ENCODE measurements around the gene SLC39A3. TPM values are rescaled to one million over a fixed set of nuclear protein-coding genes. Genes with fewer than 3 reads are reported as not detected.

SLC39A3 gene
- total and polyA plus RNA-seq, 2 of the 8 experiments (the other 6 are each of a cell fraction or from before 2014, with no cell fraction given): 33.0 to 52.9 TPM

DNA sequence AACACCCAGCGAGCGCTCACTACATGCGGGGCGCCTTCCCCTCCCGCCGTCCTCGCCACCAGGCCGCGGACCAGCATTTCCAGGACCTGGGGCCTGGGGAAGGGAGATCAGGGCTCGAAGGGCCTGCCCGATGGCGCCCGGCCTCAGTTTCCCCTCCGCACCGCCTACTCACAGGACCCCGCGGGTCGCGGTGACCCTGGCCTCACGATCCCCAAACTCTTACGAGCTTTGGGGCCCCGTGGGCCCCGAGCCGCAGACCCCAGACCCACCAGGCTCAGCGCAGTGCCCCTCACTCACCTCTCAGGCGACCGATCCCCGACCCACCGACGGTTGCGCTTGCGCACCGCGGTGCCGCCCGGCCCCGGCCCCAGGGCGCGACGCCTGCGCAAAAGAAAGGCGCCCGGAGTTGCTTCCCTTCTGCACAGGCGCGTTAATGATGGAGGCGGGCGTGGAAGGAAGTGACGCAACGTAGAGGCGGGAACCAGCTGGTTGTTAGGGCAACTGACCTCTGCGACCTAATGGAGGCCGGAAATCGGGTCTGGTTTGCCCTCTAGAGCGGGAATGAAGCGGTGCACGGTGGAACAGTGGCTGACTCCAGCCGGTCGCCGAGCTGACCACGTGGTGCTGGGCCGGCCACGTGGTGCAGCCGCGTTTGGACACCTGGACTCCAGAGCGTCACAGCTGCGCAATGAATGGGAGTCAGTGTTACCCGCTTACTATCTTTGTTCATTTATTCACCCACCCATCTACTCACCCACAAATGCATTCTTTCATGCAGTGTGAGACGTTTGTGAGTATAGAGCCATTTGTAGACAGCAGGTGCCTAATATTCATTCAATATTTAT is 43.3 kb upstream of the SLC39A3 start, which contains the start of gene SGTA (continued):
- TF ChIP-seq SP1 (IDR thresholded peaks at IDR 0.05; ENCODE audit: low read depth, low read length) (peak; percentile 55; the same call in 1 of the 2 replicates), CTBP2 (IDR thresholded peaks at IDR 0.05; ENCODE audit: borderline replicate concordance, insufficient read depth, insufficient read length, low read length) (no peak), TEAD4 (IDR thresholded peaks at IDR 0.05; ENCODE audit: low read depth, low read length) (no peak), TAF7 (optimal IDR thresholded peaks at IDR 0.05; ENCODE audit: borderline replicate concordance, low read depth, low read length) (peak; percentile 51), SIN3A (conservative IDR thresholded peaks at IDR 0.05 in 1 of 2, IDR thresholded peaks at IDR 0.05 in 1 of 2; ENCODE audit: low read depth in 1 of 2, low read length in 2 of 2) (peak in 1 of 2 experiments; percentile 90; a peak in 2 of 4 replicates), CEBPB (IDR thresholded peaks at IDR 0.05; ENCODE audit: low read depth, low read length) (peak; percentile 92), TAF1 (IDR thresholded peaks at IDR 0.05; ENCODE audit: low read depth, low read length) (peak; percentile 86), RFX5 (IDR thresholded peaks at IDR 0.05; ENCODE audit: borderline replicate concordance, low read depth, low read length) (no peak), CREB1 (IDR thresholded peaks at IDR 0.05) (peak; percentile 98), POLR2AphosphoS5 (IDR thresholded peaks at IDR 0.05; ENCODE audit: low read depth, low read length) (peak; percentile 59), POU5F1 (IDR thresholded peaks at IDR 0.05; ENCODE audit: low read depth, low read length) (no peak), SRF (IDR thresholded peaks at IDR 0.05; ENCODE audit: low read depth, low read length) (0 out of 2 replicates have a peak, but pooled peaks have one; percentile 38), CHD2 (IDR thresholded peaks at IDR 0.05; ENCODE audit: low read length) (no peak), KDM5A (IDR thresholded peaks at IDR 0.05; ENCODE audit: low read length) (peak; percentile 56), BACH1 (IDR thresholded peaks at IDR 0.05; ENCODE audit: low read length) (no peak), POLR2A (IDR thresholded peaks at IDR 0.05; ENCODE audit: control extremely low read depth in 1 of 2, low read depth in 2 of 2, low read length in 2 of 2) (peak; percentile 76 to 87), SIX5 (IDR thresholded peaks at IDR 0.05; ENCODE audit: low read depth, low read length) (no peak), NRF1 (IDR thresholded peaks at IDR 0.05; ENCODE audit: low read depth, low read length) (peak; percentile 90), JUN (IDR thresholded peaks at IDR 0.05; ENCODE audit: low read depth, low read length) (no peak), EGR1 (IDR thresholded peaks at IDR 0.05; ENCODE audit: borderline replicate concordance, low read depth, low read length) (no peak), HDAC6 (IDR thresholded peaks at IDR 0.05; ENCODE audit: low read depth, low read length) (no peak), EP300 (IDR thresholded peaks at IDR 0.05; ENCODE audit: borderline replicate concordance in 1 of 2, low read depth in 2 of 2, low read length in 2 of 2) (peak in 1 of 2 experiments; percentile 48; a peak in 1 of 3 replicates), SIRT6 (IDR thresholded peaks at IDR 0.05; ENCODE audit: low read length) (no peak)
- TF ChIP-seq, protein P1, sequence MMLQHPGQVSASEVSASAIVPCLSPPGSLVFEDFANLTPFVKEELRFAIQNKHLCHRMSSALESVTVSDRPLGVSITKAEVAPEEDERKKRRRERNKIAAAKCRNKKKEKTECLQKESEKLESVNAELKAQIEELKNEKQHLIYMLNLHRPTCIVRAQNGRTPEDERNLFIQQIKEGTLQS (IDR thresholded peaks at IDR 0.05; ENCODE audit: insufficient read depth, low read depth, low read length): peak; percentile 92
- TF ChIP-seq, protein P2, sequence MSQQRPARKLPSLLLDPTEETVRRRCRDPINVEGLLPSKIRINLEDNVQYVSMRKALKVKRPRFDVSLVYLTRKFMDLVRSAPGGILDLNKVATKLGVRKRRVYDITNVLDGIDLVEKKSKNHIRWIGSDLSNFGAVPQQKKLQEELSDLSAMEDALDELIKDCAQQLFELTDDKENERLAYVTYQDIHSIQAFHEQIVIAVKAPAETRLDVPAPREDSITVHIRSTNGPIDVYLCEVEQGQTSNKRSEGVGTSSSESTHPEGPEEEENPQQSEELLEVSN (IDR thresholded peaks at IDR 0.05): peak; percentile 100

Data from H1 (cell line).